ENCODE measurements around the gene RTN1.

Gene RTN1

DNA sequence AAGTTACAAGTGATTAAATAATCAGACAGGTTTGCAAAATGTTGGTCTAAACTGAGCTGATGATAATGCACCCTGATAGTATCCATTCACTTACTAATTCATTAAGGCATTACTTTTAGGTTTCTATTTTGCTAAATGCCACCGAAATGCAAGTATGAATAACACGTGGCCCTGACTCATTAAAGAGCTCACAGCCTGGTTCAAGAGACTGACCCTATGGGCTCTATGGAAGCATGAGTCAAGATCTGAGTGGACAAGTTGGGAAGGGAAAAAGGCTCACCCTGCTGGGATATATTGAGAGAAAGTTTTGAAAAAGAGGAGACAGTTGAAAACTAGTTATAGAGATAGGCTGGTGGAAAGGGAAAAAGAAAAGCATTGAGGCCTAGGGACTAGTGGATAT is 34.6 kb upstream of the RTN1 start:
- TF ChIP-seq, protein P1, sequence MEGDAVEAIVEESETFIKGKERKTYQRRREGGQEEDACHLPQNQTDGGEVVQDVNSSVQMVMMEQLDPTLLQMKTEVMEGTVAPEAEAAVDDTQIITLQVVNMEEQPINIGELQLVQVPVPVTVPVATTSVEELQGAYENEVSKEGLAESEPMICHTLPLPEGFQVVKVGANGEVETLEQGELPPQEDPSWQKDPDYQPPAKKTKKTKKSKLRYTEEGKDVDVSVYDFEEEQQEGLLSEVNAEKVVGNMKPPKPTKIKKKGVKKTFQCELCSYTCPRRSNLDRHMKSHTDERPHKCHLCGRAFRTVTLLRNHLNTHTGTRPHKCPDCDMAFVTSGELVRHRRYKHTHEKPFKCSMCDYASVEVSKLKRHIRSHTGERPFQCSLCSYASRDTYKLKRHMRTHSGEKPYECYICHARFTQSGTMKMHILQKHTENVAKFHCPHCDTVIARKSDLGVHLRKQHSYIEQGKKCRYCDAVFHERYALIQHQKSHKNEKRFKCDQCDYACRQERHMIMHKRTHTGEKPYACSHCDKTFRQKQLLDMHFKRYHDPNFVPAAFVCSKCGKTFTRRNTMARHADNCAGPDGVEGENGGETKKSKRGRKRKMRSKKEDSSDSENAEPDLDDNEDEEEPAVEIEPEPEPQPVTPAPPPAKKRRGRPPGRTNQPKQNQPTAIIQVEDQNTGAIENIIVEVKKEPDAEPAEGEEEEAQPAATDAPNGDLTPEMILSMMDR (IDR thresholded peaks at IDR 0.05) = no peak

DNA sequence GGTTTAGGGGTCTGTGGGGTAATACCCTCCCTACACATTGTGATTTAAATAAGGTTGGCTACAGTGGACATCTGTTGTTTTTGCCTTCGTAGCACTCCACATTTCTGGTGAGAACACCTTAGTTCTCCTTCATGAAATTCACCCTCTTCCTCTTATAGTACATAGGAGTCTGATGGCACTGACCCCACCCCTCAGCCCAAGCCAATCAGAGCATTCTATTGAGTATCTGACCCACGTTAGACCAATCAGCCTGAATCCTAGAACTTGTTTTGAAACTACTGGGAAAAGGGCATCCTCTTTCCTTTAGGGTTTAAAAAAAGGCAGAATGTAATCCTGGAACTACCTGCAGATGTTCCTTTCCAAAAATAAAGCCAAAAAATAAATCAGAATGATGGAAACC is 33.6 kb upstream of the RTN1 start:
- TF ChIP-seq, protein P1 (IDR thresholded peaks at IDR 0.05) = no peak

DNA sequence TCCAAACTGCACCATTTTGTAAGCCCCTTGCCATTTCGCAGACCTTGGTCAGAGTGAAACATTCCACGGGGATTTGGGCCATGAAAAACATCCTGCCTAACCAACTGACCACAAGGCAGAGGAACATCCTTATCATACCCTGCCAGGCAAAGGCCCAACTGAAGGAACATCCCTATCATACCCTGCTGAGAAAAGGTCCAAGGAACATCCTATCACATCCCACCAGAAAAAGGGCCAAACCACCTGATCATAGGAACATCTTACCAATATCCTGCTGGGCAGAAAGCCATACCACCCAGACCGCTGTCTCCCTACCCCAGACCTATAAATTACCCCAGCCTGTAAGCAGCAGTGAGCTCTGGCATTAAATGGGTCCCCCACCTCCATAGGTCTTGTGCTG is 30.0 kb upstream of the RTN1 start:
- TF ChIP-seq, protein P1 (IDR thresholded peaks at IDR 0.05) = no peak

DNA sequence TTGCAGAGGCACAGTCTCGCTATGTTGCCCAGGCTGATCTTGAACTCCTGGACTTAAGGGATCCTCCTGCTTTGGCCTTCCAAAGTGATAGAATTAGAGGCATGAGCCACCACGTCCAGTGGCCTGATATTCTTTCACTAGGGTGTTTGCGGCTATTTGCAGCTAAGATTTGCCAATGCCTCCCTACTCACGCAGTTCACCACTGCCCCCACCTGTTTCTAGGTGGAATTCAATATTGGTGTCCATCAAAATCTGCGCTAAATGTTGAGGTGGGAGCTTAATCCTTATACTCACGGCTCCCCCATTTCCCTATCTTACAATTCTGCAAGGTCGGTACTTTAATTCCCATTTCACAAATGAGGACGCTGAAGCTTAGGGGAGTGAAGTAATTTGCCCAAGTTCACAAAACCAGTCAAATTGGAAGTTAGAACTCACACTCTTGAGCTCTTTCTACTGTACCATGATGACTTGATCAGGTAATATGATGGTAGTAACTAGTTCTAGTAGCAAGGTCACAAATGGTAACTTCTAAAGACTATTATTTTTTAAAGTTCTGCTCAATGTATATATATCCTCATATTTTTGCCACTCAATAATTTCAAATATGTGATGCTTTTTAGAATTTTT is 27.3 kb upstream of the RTN1 start:
- TF ChIP-seq, protein P1 (IDR thresholded peaks at IDR 0.05) = peak; percentile 65

DNA sequence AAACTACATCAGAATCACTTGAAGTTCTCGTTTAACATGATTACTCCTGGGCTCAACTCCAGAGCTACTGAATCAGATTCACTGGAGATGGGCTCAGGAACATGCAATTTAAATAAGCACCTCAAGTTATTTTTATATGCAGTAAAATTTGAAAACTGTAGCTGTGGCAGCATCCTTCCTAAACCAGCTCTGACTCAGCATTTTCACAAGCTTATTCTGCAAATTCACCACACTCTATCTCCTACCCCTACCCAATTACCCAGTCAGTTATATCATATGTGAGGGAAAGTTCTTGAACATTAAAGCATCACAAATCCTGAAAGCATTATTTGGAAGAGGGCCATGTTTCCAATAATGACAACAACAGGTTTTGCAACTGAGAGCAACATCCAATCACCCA is 25.1 kb upstream of the RTN1 start:
- TF ChIP-seq, protein P1 (IDR thresholded peaks at IDR 0.05) = no peak

DNA sequence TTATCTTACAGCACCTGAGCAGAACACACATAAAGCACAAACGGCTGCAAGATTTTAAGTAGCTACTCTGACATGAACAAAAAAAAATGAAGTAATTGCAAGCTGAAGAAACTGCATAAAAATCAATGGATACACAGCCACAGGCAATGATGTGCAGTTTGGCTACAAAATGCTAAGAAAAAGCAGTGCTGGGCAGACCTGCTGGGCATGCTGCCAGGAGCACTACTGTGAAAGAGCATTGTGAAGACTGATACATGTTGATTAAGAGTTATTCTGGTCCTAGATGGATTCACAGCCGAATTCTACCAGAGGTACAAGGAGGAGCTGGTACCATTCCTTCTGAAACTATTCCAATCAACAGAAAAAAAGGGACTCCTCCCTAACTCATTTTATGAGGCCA is 20.1 kb upstream of the RTN1 start:
- TF ChIP-seq, protein P1 (IDR thresholded peaks at IDR 0.05) = no peak

DNA sequence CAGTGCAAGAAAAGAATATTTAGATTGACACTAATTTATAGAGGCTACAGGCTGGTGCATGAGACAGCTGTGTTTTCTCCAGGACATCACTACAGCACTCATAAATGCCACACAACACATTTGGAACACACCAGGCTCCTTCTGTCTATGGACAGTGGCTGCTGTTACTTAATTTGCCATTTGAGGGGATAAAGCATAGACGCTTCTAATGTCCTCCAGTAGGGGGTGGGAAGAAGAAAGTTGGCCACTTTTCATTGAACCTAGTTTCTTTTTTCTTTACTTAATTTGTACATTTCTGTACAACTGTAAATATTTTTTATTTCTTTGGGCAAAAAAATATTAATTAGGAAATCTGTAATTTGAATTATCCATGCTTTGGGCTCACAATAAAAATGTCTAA is 12.4 kb upstream of the RTN1 start:
- TF ChIP-seq, protein P1 (IDR thresholded peaks at IDR 0.05) = peak; percentile 23; the same call in 1 of the 2 replicates

DNA sequence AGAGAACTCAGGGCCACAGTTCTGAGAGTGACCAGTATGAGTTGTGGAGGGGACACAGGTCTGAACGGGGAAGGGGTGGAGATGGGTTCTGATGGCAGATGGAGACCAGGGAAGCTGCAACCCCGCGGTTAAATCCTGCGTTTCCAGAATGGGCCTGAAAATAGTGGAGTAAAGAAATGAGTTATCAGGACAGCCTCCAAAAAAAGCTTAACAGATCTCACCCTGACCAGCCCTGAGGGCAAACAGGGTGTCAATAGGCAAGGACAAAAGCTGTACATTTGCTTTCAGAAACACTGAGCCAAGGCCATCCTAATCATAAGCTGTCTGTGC is 555 bp upstream of the RTN1 start:
- TF ChIP-seq, protein P1 (IDR thresholded peaks at IDR 0.05) = no peak

All from LNCAP (cell line).